Measurements from ENCODE around the gene SH3BP2.
A peak's percentile ranks its signal among the peaks of the same experiment; 100 is the strongest.
"Not testable (repeated sequence)": the region's sequence is repeated elsewhere in the genome, so short reads cannot be mapped to it uniquely, and the experiment has no call there.

SH3BP2 gene

GRCh38 chr4:2762486-2763370 lies 30.2 kb upstream of the SH3BP2 start:
- DNase-seq (ENCODE audit: low read depth in 2 of 2, low spot score in 1 of 2), result not testable (repeated sequence)

- DNase-seq (ENCODE audit: low read depth in 2 of 2, low spot score in 1 of 2), result no peak
These were observed 29.3 kb upstream of the SH3BP2 start for GRCh38 chr4:2763511-2763967.

GRCh38 chr4:2765832-2766526 lies 26.9 kb upstream of the SH3BP2 start:
- no peak for DNase-seq (ENCODE audit: low read depth in 2 of 2, low spot score in 1 of 2)

GRCh38 chr4:2767046-2767704 lies 25.7 kb upstream of the SH3BP2 start:
- DNase-seq (ENCODE audit: low read depth in 2 of 2, low spot score in 1 of 2), result no peak

- DNase-seq (ENCODE audit: low read depth in 2 of 2, low spot score in 1 of 2), result no peak
These were observed 25.2 kb upstream of the SH3BP2 start for GRCh38 chr4:2767705-2768074.

- DNase-seq (ENCODE audit: low read depth in 2 of 2, low spot score in 1 of 2), result no peak
These were observed 24.8 kb upstream of the SH3BP2 start for GRCh38 chr4:2768124-2768523.

GRCh38 chr4:2768921-2769336 lies 24.0 kb upstream of the SH3BP2 start:
- DNase-seq (ENCODE audit: low read depth in 2 of 2, low spot score in 1 of 2), result no peak

GRCh38 chr4:2771264-2771663 lies 21.6 kb upstream of the SH3BP2 start:
- DNase-seq (ENCODE audit: low read depth in 2 of 2, low spot score in 1 of 2), result no peak

GRCh38 chr4:2780643-2781042 lies 12.2 kb upstream of the SH3BP2 start:
- not testable (repeated sequence) for DNase-seq (ENCODE audit: low read depth in 2 of 2, low spot score in 1 of 2)

GRCh38 chr4:2781911-2782310 lies 11.0 kb upstream of the SH3BP2 start:
- DNase-seq (ENCODE audit: low read depth in 2 of 2, low spot score in 1 of 2), result no peak

GRCh38 chr4:2783790-2784189 lies 9.1 kb upstream of the SH3BP2 start:
- DNase-seq (ENCODE audit: low read depth in 2 of 2, low spot score in 1 of 2), result no peak

GRCh38 chr4:2785613-2786012 lies 7.3 kb upstream of the SH3BP2 start:
- no peak for DNase-seq (ENCODE audit: low read depth in 2 of 2, low spot score in 1 of 2)

- DNase-seq (ENCODE audit: low read depth in 2 of 2, low spot score in 1 of 2), result peak in 1 of 2 donors; percentile 31
These were observed 6.7 kb upstream of the SH3BP2 start for GRCh38 chr4:2786152-2786671.

- DNase-seq (ENCODE audit: low read depth in 2 of 2, low spot score in 1 of 2), result no peak
These were observed 6.1 kb upstream of the SH3BP2 start for GRCh38 chr4:2786794-2787229.

GRCh38 chr4:2787230-2788100 lies 5.4 kb upstream of the SH3BP2 start:
- DNase-seq (ENCODE audit: low read depth in 2 of 2, low spot score in 1 of 2), result no peak

GRCh38 chr4:2788101-2788500 lies 4.8 kb upstream of the SH3BP2 start:
- DNase-seq (ENCODE audit: low read depth in 2 of 2, low spot score in 1 of 2), result no peak

GRCh38 chr4:2788532-2789103 lies 4.3 kb upstream of the SH3BP2 start:
- DNase-seq (ENCODE audit: low read depth in 2 of 2, low spot score in 1 of 2), result no peak

- no peak for DNase-seq (ENCODE audit: low read depth in 2 of 2, low spot score in 1 of 2)
These were observed 3.5 kb upstream of the SH3BP2 start for GRCh38 chr4:2789351-2789750.

GRCh38 chr4:2789793-2790582 lies 2.9 kb upstream of the SH3BP2 start:
- no peak for DNase-seq (ENCODE audit: low read depth in 2 of 2, low spot score in 1 of 2)

All from stimulated activated CD8-positive, alpha-beta memory T cell treated with anti-CD3 and anti-CD28 coated beads, Interleukin-4, amount 100 ng/mL, for 1 hour (primary cell).